HG03575 (cell line): Measurements from ENCODE around the gene CNDP2.

ENCODE experiments used
- ATAC-seq: cut with Tn5 transposase; IDR thresholded peaks from one replicate; pipeline ENCODE4 v1.9.1; 2021; ENCODE audit not compliant: unreplicated experiment, insufficient number of reproducible peaks, low FRiP score; ENCODE audit errors: extremely low read depth

Gene CNDP2

GRCh38 chr18:74528913-74529312 lies 32.8 kb downstream of the CNDP2 start:
- ATAC-seq = no peak

- ATAC-seq = no peak
These were observed 33.2 kb downstream of the CNDP2 start for GRCh38 chr18:74529378-74529777.

- ATAC-seq = no peak
These were observed 33.8 kb downstream of the CNDP2 start for GRCh38 chr18:74529811-74530583.

GRCh38 chr18:74530584-74530862 lies 34.4 kb downstream of the CNDP2 start:
- ATAC-seq = no peak

GRCh38 chr18:74531043-74531442 lies 34.9 kb downstream of the CNDP2 start:
- no peak for ATAC-seq

- no peak for ATAC-seq
These were observed 36.4 kb downstream of the CNDP2 start for GRCh38 chr18:74532511-74533025.

- ATAC-seq = no peak
These were observed 37.5 kb downstream of the CNDP2 start for GRCh38 chr18:74533666-74534065.

GRCh38 chr18:74534150-74534969 lies 38.2 kb downstream of the CNDP2 start, which contains the start of gene CNDP1:
Gene CNDP1, plus strand, starts transcription at chr18:74534500. Its CDS starts 168 bp downstream, at chr18:74534668.
- ATAC-seq = no peak

- ATAC-seq = no peak
These were observed 39.0 kb downstream of the CNDP2 start for GRCh38 chr18:74534981-74535649.

GRCh38 chr18:74539289-74539688 lies 43.1 kb downstream of the CNDP2 start:
- ATAC-seq = no peak

- no peak for ATAC-seq
These were observed 44.7 kb downstream of the CNDP2 start for GRCh38 chr18:74540652-74541421.

GRCh38 chr18:74541703-74542555 lies 45.8 kb downstream of the CNDP2 start:
- ATAC-seq = no peak

GRCh38 chr18:74544898-74545297 lies 48.7 kb downstream of the CNDP2 start:
- ATAC-seq = no peak

- no peak for ATAC-seq
These were observed 49.8 kb downstream of the CNDP2 start for GRCh38 chr18:74546007-74546406.

GRCh38 chr18:74546751-74547530 lies 50.8 kb downstream of the CNDP2 start:
- no peak for ATAC-seq

- no peak for ATAC-seq
These were observed 51.7 kb downstream of the CNDP2 start for GRCh38 chr18:74547860-74548259.

- ATAC-seq = no peak
These were observed 53.5 kb downstream of the CNDP2 start for GRCh38 chr18:74549591-74550104.
